T-helper 2 cell treated with Interferon-gamma antibody and Interleukin-4, amounts not matched to agents 100 ng/mL and 5 ng/mL, for 36 hours (primary cell): ENCODE measurements around the gene ZFYVE26. TPM values are rescaled to one million over a fixed set of nuclear protein-coding genes. Genes with fewer than 3 reads are reported as not detected.
"Not testable (repeated sequence)": the region's sequence is repeated elsewhere in the genome, so short reads cannot be mapped to it uniquely, and the experiment has no call there.

ENCODE experiments used
- intact Hi-C: fragments of 100-400 bp; cut with micrococcal nuclease; formaldehyde crosslinking; loops from one replicate; pipeline ENCODE4 v1.15.1; 2023
- total RNA-seq: library from RNA; stranded (reverse); gene quantifications from 2 replicates; pipeline ENCODE4 v1.2.3, GENCODE V29; 2022

The ZFYVE26 gene
- total RNA-seq, 1 donor from 2014 or later, result 19.3 TPM

DNA sequence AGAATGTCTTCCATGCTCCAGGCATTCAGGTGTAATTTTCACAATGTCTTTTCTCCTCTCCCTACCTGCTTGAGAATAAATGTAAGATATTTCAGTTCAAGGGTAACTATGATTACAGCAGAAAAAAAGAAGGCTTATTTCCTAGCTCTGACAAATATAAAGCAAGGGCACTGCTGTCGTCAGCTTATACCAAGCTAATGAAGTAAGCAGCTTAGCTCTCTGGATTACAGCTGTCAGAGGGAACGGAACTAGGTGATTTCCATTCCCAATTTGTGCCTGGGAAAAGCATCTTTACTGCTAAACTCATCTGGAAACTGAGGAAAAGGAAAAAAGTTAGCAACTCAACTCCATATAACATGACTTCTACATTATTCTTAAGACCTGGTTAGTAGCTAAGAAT lies 56.5 kb downstream of the ZFYVE26 start:
- intact Hi-C loops, result no loop called here

DNA sequence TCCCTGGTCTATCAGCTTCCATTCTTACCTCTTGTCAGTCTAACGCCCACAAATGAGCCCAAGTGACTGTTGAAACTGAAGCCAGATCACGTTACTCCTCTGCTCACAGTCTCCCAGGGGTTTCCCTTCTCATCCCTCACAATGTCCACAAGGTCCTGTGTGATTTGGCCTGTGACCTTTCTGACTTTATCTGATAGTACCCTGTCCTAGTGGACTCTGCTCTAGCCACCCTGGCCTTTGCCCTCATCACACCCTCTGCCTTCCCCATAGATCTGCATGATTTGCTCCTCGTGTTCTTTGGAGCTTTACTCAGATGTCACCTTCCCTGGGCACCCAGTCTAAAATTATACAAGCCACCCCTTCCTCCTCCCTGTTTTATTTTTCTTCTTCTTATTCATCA lies 59.2 kb downstream of the ZFYVE26 start:
- intact Hi-C loops, result no loop called here

DNA sequence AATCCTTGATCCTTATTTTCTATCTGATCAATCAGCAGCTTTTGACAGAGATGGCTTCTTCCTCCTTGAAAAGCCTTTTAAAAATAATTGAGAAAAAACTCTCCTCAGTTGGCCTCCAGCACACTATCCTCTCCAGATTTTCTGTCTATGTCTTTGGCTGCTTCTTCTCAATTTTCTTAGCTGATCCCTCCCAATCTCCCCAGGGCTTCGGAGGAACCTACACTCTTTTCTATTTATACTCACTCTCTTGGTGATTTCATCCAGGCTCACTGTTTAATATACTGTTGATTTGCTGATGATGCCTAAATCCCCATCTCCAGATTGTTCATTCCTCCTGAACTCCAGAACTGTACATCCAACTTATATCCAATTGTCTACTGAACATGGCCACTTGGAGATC lies 59.9 kb downstream of the ZFYVE26 start:
- intact Hi-C loops, result no loop called here

DNA sequence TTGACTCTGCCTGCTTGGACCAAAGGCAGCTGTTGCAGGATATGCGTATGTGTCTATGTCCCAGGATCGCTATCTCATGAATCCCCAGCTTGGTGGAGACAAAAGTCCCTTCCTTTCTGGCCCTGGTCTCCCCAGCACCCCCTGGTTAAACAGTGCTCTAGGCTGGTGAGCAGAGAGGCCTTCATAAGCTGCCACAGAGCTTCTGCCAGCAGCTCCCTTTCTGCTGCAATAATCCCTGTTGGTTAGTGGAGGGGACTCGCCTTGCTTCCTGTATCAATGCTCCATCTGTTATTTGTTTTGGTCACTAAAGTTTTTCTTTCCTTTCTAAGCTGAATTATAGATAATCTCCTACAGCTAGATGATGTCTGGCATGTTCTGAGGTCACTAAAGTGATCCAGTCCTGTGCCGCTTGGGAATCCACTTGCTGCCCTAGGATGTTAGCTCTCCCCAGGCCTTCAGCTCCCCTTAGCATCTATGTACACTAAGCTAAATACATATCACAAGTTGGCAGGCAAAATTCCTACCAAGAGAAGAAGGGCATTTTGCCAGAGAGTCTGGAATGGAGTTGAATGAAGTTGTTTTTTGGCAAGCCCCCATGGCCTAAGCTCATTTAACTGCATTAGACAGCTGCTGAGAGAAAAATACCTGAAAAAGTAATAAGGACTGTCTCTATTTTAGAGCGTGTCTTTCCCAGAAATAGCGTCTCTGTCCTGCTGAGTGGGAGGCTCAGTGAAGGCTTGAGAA lies 66.9 kb downstream of the ZFYVE26 start:
- intact Hi-C loops, result no loop called here

DNA sequence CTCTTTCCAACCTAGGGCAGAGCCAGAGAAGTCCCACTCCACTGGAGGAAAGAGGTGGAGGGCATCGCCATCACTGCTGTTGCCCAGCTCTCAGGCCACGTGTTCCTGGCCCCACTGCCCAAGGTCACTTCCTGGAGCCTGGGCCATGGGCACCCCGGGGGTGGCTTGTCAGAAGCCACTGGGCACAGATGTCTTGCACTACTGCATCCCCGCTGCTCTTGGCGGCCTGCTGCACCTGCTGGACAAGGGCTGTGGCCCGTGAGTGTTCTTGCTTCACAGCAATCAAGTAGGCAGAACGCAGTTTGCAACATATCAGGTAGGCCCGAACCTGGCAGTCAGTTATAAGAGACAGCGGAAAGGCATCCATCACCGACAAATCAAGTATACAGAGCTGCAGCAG lies 68.1 kb downstream of the ZFYVE26 start:
- intact Hi-C loops, result no loop called here

DNA sequence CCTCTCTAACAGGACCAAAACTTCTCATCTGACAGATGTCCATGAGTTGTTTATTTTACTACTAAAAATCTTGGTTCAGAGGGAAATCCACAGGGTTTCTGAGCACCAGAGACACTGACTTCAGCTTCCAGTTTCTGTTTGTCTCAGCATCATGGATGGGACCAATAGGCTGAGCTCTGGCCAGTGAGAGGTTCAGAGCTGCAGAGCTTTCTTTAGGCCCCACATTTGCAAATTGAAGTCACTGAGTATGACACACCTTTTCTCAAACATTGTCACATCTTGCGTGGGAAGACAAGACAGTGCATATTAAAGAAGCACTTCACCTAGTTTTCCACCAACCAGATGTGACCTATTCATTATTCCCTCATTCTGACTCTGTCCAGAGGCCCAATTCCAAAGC lies 69.5 kb downstream of the ZFYVE26 start:
- intact Hi-C loops, result no loop called here

DNA sequence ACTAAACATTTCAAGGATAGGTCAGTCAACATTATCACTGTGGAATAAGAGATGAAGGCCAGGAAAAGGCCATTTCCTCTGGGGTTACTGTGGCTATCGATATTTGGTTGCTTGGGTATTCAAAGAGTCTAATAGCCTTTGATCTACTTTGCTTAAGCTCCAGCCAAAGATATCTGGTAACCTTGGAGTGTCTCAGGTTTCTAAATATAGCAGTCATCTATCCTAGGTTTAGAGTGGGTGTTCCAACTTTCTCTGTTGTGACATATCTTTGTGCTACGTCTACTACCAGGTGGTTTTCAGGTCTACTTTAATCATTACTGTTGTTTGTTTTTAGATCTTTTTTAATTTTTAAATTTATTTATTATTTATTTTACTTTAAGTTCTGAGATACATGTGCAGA lies 72.3 kb downstream of the ZFYVE26 start:
- intact Hi-C loops, result no loop called here

DNA sequence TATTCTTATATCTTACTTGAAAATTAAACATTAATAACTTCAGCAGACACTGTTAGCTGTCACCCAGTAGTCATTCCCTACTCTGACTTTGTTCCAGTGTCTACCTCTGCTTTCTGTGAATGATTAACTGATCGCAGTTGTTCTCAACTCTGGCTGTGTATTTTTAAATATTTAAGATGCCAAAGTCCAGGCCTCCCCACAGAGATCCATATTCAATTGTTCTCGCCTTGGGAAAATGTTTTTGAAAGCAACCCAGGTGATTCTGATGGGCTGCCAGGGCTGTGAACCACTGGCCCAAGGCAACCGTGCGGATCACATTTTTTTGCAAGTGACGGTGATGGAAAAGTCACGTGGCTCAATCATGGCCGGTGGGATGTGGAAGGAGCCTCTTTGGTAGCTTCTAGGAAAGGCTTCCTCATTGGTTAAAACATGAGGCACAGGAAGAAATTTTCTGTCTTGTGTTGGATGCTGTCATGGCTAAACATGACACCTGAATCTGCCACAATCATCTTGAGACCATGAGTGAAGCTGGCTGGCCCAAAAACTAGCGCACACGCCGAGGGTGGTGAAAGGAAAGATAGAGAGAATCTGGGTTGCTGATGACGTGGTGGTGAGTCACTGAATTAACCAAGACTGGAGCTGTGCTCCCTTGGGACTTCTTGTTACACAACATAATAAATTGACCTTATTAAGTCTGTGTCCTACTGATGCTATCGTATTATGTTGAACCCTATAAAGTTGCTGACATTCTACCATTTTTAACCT lies 77.5 kb downstream of the ZFYVE26 start:
- intact Hi-C loops, result no loop called here

DNA sequence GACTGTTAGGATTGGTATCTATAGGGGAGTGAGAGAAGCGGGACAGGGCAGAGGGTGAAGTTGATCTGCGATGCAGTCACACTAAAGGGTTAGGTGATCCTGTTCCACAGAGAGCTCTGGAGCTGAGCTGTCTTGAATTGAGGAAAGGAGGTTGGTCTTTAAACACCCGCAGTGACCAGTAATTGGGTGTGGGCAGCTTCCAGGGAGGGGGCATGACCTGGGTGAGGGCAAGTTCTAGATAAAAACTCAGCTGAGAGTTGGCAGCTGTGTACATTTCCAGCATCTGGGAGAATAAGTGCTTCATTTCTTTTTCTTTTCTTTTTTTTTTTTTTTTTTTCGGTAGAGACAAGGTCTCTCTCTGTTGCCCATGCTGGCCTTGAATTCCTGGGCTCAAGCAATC lies 79.6 kb downstream of the ZFYVE26 start:
- intact Hi-C loops, result no loop called here

DNA sequence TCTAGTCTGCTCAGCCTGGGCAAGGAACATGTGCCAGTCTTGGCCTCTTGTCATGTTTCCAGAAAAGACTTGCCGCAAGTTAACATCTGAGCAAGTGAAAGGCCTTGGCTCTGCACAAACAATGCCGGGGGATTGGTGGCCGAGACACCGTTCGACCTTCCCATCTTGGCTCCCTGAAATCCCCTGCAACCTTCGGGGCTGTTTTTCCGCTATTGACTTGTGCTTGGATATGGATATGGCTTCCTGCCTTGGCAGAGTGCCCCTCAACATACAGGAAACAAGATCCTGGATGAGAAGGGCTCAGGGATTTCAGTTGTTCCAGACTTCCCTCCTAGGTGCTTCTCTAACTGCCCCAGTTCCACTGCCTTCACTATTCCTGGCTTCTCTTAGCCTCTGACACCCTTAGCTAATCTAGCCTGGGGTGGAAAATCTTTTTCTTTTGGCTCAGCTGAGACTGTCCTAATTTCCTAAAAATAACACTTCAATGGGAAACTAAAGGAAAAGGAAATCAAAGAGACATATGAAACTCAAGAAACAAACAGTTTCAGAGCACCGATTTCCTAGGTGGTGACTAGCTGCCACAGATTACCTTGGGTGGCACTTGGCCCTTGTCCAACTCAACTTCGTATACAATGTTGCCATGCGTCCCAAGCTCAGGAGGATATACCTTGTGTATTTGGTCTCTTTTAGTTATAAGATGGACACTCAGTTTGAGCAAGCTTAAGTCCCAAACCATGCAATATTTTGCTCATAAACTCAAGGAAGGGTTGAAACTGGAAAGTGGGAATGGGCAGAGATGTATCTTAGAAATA lies 80.8 kb downstream of the ZFYVE26 start:
- intact Hi-C loops, result no loop called here

DNA sequence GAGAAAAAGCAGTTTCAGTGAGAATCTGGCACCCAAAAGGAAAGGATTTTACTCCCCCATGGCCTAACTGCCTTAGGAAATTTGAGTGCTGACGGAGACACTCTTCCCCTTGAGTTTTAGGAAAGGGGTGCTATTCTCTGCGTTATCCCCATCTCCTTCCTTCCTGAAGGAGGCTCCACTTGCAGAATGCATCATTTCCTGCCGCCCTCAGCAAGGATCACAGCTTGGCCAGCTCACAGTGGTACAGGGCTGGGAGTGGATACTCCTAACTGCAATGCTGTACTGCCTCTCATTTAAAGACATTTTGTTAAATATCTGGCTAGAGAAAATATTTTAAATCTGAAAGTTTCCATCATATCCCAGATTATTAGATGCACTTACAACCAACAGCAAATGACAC lies 81.7 kb downstream of the ZFYVE26 start:
- intact Hi-C loops, result no loop called here

DNA sequence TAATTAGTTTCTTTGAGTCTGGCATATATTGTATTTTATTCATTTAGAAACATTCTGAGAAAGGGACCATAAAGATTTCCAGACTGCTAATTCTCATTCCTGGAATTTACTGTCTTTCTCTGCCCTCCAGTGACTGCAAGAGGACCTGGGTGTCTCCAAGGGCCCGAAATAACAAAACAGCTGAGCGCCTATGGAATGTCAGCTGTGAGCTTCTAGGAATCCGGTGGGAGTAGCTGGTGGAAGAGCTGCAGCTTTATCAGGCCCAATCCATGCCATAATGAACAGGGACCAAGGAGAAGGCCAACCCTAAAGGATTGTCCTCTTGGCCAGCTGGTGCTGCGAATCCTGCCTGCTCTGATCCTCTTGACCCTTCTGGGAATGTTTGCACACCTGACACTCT lies 82.8 kb downstream of the ZFYVE26 start:
- intact Hi-C loops, result no loop called here

DNA sequence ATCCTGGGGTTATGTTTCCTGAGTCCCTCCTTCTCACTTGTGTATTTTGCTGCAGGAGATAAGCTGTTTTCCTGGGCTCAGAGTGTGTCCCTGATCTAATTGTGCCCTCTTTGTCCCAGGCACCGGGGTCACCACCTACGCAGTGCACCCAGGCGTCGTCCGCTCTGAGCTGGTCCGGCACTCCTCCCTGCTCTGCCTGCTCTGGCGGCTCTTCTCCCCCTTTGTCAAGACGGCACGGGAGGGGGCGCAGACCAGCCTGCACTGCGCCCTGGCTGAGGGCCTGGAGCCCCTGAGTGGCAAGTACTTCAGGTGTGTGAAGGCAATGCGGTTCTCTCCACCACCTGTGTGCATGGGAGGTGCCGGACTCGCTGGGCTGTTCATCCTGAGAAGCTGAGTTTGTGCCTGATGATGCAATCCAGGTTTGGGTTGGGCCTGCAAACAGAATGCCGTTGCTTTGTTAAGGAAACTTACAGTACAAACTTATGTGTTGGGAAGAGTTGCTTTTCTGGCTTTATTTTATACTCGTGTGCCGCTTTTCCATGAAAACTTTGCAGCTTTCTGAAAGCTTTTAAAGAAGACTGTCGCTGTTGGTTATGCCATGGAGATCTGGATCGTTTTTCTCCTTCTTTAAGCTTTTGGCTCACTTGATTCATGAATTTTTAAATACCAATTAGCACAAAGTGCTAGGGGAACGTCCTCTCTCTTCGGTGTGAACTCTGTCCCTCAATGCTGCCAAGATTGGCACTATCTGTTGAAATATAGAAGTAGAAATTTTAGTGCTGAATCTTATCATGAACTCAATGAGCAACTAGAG lies 87.1 kb downstream of the ZFYVE26 start:
- intact Hi-C loops, result no loop called here

DNA sequence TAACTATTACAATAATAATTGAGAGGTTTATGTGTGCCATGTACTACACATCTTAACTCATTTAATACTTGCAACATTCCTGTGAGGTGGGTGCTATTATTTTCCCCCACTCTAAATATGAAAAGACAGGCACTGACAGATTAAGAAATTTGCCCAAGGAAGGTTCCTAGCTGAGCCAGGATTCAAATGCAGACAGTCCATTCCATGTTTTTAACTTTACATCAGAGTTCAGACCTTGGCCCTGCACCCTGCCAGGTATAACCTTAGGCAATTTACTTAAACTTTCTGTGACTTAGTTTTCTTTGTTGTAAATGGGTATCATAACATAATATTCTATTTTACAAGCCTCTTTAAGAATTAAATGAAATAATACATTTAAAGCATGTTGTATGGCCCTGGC lies 88.1 kb downstream of the ZFYVE26 start:
- intact Hi-C loops, result no loop called here

DNA sequence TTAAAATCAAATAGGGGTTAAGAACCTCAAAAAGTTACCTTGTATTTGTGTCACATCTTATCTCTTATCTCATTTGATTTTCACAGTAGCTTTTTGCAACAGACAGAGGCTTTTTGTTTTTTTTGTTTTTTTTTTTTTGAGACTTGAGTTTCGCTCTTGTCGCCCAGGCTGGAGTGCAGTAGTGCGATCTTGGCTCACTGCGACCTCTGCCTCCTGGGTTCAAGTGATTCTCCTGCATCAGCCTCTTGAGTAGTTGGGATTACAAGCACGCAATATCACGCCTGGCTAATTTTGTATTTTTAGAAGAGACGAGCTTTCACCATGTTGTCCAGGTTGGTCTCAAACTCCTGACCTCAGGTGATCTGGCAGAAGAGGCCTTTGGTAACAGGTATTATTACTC lies 89.0 kb downstream of the ZFYVE26 start:
- intact Hi-C loops, result no loop called here

DNA sequence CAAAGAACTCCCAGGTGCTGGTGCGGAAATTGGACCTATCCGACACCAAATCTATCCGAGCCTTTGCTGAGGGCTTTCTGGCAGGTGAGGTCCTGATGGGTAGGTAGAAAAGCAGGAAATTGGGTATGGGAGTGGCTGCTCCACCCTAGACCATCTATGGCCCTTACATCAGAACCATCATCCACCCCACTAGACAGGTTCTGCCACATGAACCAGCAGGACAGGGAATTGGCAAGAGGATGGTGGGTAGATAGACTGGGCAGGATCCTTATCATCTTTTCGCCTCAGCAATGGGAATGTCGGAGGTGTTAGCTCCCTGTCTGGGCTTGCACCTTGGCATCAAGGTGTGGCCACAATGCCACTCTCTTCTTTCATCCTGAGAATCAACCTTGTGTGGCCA lies 91.2 kb downstream of the ZFYVE26 start:
- intact Hi-C loops, result no loop called here

DNA sequence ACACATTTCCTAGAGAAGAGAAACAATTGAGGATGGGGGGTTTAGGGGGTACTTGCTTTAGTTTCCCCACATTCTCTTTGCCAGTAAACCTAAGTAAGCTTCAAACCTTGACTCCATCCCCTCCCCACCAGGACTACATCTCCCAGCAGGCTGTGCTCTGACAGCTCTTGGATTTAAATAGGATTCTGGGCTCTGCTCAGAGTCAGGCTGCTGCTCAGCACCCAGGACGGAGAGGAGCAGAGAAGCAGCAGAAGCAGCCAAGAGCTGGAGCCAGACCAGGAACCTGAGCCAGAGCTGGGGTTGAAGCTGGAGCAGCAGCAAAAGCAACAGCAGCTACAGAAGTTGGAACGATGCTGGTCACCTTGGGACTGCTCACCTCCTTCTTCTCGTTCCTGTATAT lies 94.1 kb downstream of the ZFYVE26 start:
- intact Hi-C loops, result no loop called here

DNA sequence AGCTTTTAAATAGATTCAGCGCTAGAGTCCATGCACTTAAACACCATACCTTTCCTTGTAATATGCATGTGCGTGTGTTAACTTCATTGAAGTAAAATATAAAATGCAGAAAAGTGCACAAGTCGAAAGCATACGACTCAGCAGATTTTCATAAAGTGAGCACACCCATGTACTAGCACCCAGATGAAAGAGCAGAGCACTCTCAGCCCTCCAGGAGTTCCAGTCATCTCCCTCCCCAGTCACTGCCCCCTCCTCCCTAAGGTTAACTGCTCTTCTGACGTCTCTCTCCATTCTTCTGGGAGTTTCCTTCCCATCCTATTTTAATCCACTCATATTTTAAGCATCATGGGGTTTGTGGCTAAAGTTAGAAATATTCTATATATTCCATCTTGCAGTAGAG lies 94.5 kb downstream of the ZFYVE26 start:
- intact Hi-C loops, result no loop called here

DNA sequence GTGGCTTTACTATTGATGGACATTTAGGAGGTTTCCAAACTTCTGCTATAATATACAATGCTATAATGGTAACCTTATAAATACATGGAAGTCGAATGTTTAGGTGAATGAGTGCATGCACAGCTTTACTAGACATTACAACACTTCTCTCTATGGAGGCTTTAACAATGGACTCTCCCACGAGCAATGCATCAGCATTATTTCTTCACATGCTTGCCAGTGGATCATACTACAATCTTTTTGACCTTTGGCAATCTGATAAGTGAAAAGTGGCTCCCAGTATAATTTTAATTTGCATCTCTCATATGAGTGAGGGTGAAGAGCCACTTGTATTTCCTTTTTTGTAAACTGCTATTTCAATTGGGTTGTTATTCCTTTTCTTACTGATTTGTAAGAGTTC lies 96.5 kb downstream of the ZFYVE26 start:
- intact Hi-C loops, result no loop called here

DNA sequence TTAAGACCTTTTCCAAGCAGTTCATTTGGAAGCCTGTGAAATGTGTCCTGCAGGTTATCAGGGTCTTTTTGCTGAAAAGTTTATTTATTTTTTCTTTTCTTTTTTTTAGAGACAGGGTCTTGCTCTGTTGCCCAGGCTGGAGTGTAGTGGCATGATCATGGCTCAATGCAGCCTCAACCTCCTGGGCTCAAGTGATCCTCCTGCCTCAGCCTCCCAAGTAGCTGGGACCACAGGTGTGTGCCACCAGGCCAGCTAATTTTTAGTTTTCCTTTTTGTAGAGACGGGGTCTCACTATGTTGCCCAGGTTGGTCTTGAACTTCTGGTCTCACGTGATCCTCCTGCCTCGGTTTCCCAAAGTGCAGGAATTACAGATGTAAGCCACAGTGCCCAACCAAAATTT lies 97.0 kb downstream of the ZFYVE26 start:
- intact Hi-C loops, result not testable (repeated sequence)

DNA sequence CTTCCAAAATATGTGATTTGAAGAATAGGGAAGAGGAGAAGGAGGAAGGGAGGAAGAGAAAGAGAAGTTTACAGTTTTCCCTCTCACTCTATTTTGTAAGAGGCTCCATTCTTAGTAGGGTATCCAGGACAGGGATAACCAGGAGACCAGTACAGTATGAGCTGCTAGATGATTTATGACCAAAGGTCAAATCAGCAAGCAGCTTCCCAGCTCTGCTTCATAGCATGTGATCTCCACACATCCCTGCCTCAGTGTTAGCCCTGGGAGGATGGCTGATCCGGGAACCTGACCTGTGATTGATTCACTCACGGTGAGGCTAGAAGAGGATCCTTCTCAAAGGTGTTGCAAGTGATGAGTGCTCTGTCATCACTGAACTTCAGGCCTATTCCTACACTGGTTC lies 98.1 kb downstream of the ZFYVE26 start:
- intact Hi-C loops, result no loop called here
